Body of pancreas (tissue), 4 donors: ENCODE results near the gene GLMN. TPM values are rescaled to one million over a fixed set of nuclear protein-coding genes. Genes with fewer than 3 reads are reported as not detected.
"Not testable (repeated sequence)": the region's sequence is repeated elsewhere in the genome, so short reads cannot be mapped to it uniquely, and the experiment has no call there.

Experiments used
- ATAC-seq: fragments of 150-250 bp; one replicate; pipeline ENCODE4 v1.9.1; 2016
- DNase-seq, 4 donors: peaks; one replicate each; pipeline ENCODE4 v3.0.0-alpha.2; 2019
- H3K27ac ChIP-seq, 4 donors: fragments of 200-600 bp; sonication (generic); 1 replicate in 3 of 4; 2 replicates in 1 of 4; pipeline versions ENCODE4 v1.5.1 to v1.6.1; 2016 to 2019; ENCODE audit warnings: mild to moderate bottlenecking in 1 of 4, mixed read lengths in 1 of 4, moderate library complexity in 1 of 4
- H3K27me3 ChIP-seq, 2 donors: fragments of 200-600 bp; sonication (generic); one replicate each; pipeline ENCODE4 v1.6.0; 2016; ENCODE audit warnings: mild to moderate bottlenecking in 1 of 2
- H3K36me3 ChIP-seq, 2 donors: fragments of 200-600 bp; sonication (generic); replicated peaks in 1 of 2; 2 replicates each; pipeline ENCODE4 v1.5.1; 2016; ENCODE audit warnings: low read depth in 2 of 2; ENCODE audit not compliant: insufficient read depth in 1 of 2
- H3K4me1 ChIP-seq: fragments of 200-600 bp; sonication (generic); one replicate; pipeline ENCODE4 v1.6.0; 2016
- H3K4me3 ChIP-seq, 2 donors: fragments of 200-600 bp; sonication (generic); 1 replicate in 1 of 2; 2 replicates in 1 of 2; pipeline ENCODE4 v1.5.1; 2016 to 2019
- H3K9me3 ChIP-seq, 3 donors: fragments of 200-600 bp; sonication (generic); 1 replicate in 2 of 3; 2 replicates in 1 of 3; pipeline ENCODE4 v1.5.1; 2016
- CTCF ChIP-seq, 7 experiments: fragments of 450-650 bp in 4 of 7; fragments of 200-600 bp in 3 of 7; sonication (generic) in 3 of 7; IDR thresholded peaks; one replicate each; pipeline ENCODE4 v1.5.1; 2016 to 2019; ENCODE audit warnings: antibody characterized with exemption in 7 of 7
- POLR2A ChIP-seq, 3 donors: fragments of 450-650 bp; IDR thresholded peaks; one replicate each; pipeline ENCODE4 v1.6.1; 2016; ENCODE audit warnings: antibody characterized with exemption in 3 of 3, mild to moderate bottlenecking in 2 of 3
- WGBS, 2 donors: methylation state at CpG; one replicate each; pipeline ENCODE4 v1.1.5; 2017; 5-methylcytosine and 5-hydroxymethylcytosine counted together
- intact Hi-C: fragments of 100-400 bp; cut with DNase I; formaldehyde crosslinking; loops from one replicate; pipeline ENCODE4 v1.15.1; 2023
- total RNA-seq, 2 donors: library from RNA; depleted of rRNA; stranded (reverse); fragments of >200 nt; gene quantifications; one replicate each; pipeline ENCODE4 v1.1.0, GENCODE V29; 2016

GLMN gene
- total RNA-seq, 2 donors from 2014 or later: 3.6 to 4.7 TPM

DNA sequence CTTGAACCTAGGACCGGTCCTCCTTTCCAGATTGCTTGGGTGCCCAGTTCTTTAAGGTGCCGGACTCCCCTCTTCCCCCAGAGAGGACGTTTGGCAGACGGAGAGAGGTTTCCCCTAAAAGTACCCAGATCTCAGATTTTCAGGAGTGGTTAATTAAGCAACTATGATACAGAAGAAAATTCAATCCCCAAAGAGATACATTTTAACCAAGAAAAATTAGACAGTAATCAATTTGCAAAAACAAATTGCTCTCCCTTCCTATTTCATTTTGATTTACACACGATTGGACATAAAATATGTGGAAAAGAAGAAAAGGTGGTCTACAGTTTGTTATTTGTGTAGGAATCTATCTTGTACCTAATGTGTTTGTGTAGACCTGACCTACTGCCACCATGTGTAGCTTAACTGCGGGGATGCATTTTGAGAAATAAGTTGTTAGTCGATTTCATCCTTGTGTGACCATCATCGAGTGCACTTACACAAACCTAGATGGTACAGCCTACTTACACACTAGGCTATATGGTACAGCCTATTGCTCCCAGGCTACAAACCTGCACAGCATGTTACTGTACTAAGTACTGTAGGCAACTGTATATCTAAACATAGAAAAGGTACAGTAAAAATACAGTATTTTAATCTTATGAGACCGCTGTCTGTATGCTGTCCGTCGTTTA, 827 bp upstream of the GLMN start:
- ATAC-seq (no peak), DNase-seq (no peak)
- no peaks in the 10 kb centered on the region for H3K9me3 ChIP-seq
- H3K27ac ChIP-seq: peak overlapping the region in 3 of 4 donors; percentile 91 to 96 (median 93)
- intact Hi-C loops: no loop called here
- H3K36me3 ChIP-seq: peaks cover 0 to 3% of the 10 kb centered on the region in 2 donors
- no peak for TF ChIP-seq CTCF (IDR thresholded peaks at IDR 0.05)
- no peak for TF ChIP-seq POLR2A (IDR thresholded peaks at IDR 0.05)
- peaks cover 15% of the 10 kb centered on the region for H3K4me1 ChIP-seq
- H3K27me3 ChIP-seq: no peaks in the 10 kb centered on the region
- H3K4me3 ChIP-seq: peak overlapping the region; percentile 43 to 85
- WGBS, 2 donors: 26 to 27% methylated on average over 11 of the region's 11 CpGs

- H3K4me1 ChIP-seq: peaks cover 15% of the 10 kb centered on the region
- ATAC-seq (no peak), DNase-seq (no peak)
- H3K27me3 ChIP-seq: no peaks in the 10 kb centered on the region
- intact Hi-C loops: no loop called here
- no peaks in the 10 kb centered on the region for H3K36me3 ChIP-seq
- H3K27ac ChIP-seq: peak overlapping the region; percentile 91 to 96 (median 92)
- 7 to 9% methylated on average over 3 of the region's 3 CpGs for WGBS, 2 donors
- TF ChIP-seq CTCF (IDR thresholded peaks at IDR 0.05): peak in 3 of 7 experiments; percentile 1 to 22 (median 13)
- TF ChIP-seq POLR2A (IDR thresholded peaks at IDR 0.05): no peak
- no peaks in the 10 kb centered on the region for H3K9me3 ChIP-seq
- H3K4me3 ChIP-seq: peak overlapping the region; percentile 43 to 85
Observed at GRCh38 chr1:92298213-92298572, 594 bp downstream of the GLMN start.

DNA sequence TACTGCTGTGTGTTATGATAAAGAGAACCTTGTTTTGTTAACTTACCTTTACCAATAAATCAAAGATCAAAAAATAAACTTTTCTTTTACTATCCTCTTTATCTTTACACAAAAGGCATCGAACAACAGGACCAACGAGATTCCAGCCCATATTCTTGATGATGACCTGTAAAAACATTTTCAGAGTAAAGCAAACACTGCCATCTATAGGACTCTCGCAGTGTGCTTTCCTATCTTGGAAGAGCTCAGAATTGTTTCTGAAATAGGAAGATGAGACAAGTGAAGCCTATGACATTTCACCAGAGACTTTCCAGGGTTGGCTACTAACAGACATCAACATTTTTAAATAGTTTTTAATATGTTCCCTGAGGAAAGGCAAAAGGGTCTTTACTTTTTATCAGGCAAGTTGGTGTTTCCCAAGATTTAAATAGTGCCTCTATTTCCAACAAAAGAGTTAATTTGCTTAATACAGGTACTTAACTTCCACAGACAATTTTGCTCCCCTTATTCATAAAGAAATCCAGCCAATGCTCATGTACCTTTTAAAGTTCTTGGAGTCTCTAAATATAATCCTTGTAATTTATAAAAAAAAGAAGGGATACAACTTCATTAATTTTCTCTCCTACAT, 7.3 kb downstream of the GLMN start:
- ATAC-seq (peak; percentile 38), DNase-seq (peak in 1 of 4 donors; percentile 8)
- Histone ChIP-seq H3K4me1 (no peaks in the 10 kb centered on the region), H3K36me3 (no peaks in the 10 kb centered on the region), H3K4me3 (no peak overlapping the region), H3K27ac (no peak overlapping the region), H3K27me3 (no peaks in the 10 kb centered on the region), H3K9me3 (no peaks in the 10 kb centered on the region)
- TF ChIP-seq CTCF (IDR thresholded peaks at IDR 0.05): peak; percentile 4 to 54 (median 48)
- TF ChIP-seq POLR2A (IDR thresholded peaks at IDR 0.05): no peak
- intact Hi-C loops: no loop called here
- 10 to 12% methylated on average over 3 of the region's 3 CpGs for WGBS, 2 donors

DNA sequence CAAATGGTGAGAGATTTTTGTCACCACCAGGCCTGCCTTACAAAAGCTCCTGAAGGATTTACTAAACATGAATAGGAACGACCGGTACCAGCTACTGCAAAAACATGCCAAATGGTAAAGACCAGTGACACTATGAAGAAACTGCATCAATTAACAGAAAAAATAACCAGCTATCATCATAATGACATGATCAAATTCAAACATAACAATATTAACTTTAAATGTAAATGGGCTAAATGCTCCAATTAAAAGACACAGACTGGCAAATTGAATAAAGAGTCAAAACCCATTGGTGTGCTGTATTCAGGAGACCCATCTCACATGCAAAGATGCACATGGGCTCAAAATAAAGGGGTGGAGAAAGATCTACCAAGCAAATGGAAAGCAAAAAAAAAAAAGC, 17.4 kb downstream of the GLMN start:
- H3K9me3 ChIP-seq, H3K27ac ChIP-seq, intact Hi-C loops, DNase-seq, H3K4me3 ChIP-seq, H3K36me3 ChIP-seq, H3K27me3 ChIP-seq, ATAC-seq, H3K4me1 ChIP-seq: not testable (repeated sequence)
- 94 to 97% methylated on average over 2 of the region's 2 CpGs for WGBS, 2 donors

- intact Hi-C loops, H3K27ac ChIP-seq, H3K36me3 ChIP-seq, H3K9me3 ChIP-seq, H3K27me3 ChIP-seq, ATAC-seq, H3K4me3 ChIP-seq, DNase-seq, H3K4me1 ChIP-seq: not testable (repeated sequence)
- 94 to 100% methylated on average over 3 to 15 of the region's 15 CpGs for WGBS, 2 donors
Observed at GRCh38 chr1:92279781-92280180, 19.0 kb downstream of the GLMN start.
